CD4-positive, alpha-beta T cell (primary cell): Measurements from ENCODE around the gene SYNGAP1. TPM values are rescaled to one million over a fixed set of nuclear protein-coding genes. Genes with fewer than 3 reads are reported as not detected.

Experiments
- ATAC-seq: fragments of 200-7000 bp; cut with Tn5 transposase; one replicate; pipeline ENCODE4 v1.10.0; 2022; ENCODE audit warnings: mild to moderate bottlenecking; ENCODE audit not compliant: poor library complexity
- CTCF ChIA-PET: fragments of 350-600 bp; sonication (Branson Sonifier 250); formaldehyde crosslinking; loops from one replicate; lab custom pipeline; 2021; ENCODE audit warnings: antibody characterized with exemption, inconsistent platforms; lab: Charles Lee
- POLR2A ChIA-PET: fragments of 350-600 bp; sonication (Branson Sonifier 250); formaldehyde crosslinking; loops from one replicate; lab custom pipeline; 2021; ENCODE audit warnings: antibody characterized with exemption, inconsistent platforms; lab: Charles Lee
- DNase-seq, 14 experiments: peaks; one replicate each; pipeline ENCODE4 v3.0.0-alpha.2; 2013 to 2020; ENCODE audit warnings: mixed read lengths in 2 of 14
- H3K27ac ChIP-seq, 2 donors: one replicate each; pipeline versions ENCODE4 v1.5.1 to v1.7.0; 2013; ENCODE audit warnings: low read length in 2 of 2, low read depth in 1 of 2, mild to moderate bottlenecking in 1 of 2
- H3K27me3 ChIP-seq, 2 experiments: 1 replicate in 1 of 2; 2 replicates in 1 of 2; pipeline versions ENCODE4 v1.6.1 to v1.7.0; 2013; ENCODE audit warnings: low read length in 2 of 2, control low read depth in 1 of 2, mild to moderate bottlenecking in 1 of 2, moderate library complexity in 1 of 2; ENCODE audit not compliant: insufficient read depth in 2 of 2, control insufficient read depth in 1 of 2
- H3K36me3 ChIP-seq: one replicate; pipeline ENCODE4 v1.6.1; 2013; ENCODE audit warnings: low read length, control low read depth; ENCODE audit not compliant: insufficient read depth
- H3K4me1 ChIP-seq: one replicate; pipeline ENCODE4 v1.6.1; 2013; ENCODE audit warnings: low read length, control low read depth; ENCODE audit not compliant: insufficient read depth
- H3K4me3 ChIP-seq: one replicate; pipeline ENCODE4 v1.5.1; 2013; ENCODE audit warnings: mild to moderate bottlenecking, low read length, moderate library complexity
- H3K9me3 ChIP-seq, 2 experiments: 1 replicate in 1 of 2; 2 replicates in 1 of 2; pipeline versions ENCODE4 v1.6.1 to v1.7.0; 2013; ENCODE audit warnings: low read length in 2 of 2, mild to moderate bottlenecking in 2 of 2, control low read depth in 1 of 2, moderate library complexity in 1 of 2; ENCODE audit not compliant: control insufficient read depth in 1 of 2, insufficient read depth in 1 of 2
- H3K27ac Mint-ChIP-seq: one replicate; pipeline ENCODE4 v1.8.0; 2020; ENCODE audit warnings: mixed read lengths
- H3K27me3 Mint-ChIP-seq: one replicate; pipeline ENCODE4 v1.8.0; 2021; ENCODE audit warnings: mixed read lengths
- H3K36me3 Mint-ChIP-seq: one replicate; pipeline ENCODE4 v1.8.0; 2021; ENCODE audit warnings: low read depth, mixed read lengths
- H3K4me1 Mint-ChIP-seq: one replicate; pipeline ENCODE4 v1.8.0; 2021; ENCODE audit warnings: low read depth, mixed read lengths
- H3K4me3 Mint-ChIP-seq: one replicate; pipeline ENCODE4 v1.8.0; 2020; ENCODE audit warnings: mild to moderate bottlenecking, mixed read lengths
- H3K9me3 Mint-ChIP-seq: one replicate; pipeline ENCODE4 v1.8.0; 2020; ENCODE audit warnings: mixed read lengths
- CTCF ChIP-seq: fragments of 200-600 bp; IDR thresholded peaks from one replicate; pipeline ENCODE4 v1.8.0; 2022; ENCODE audit warnings: antibody characterized with exemption, mild to moderate bottlenecking
- intact Hi-C, 2 experiments: fragments of 100-400 bp; cut with DNase I in 1 of 2; cut with micrococcal nuclease in 1 of 2; formaldehyde crosslinking; loops; one replicate each; pipeline versions ENCODE4 v1.15.1 to v1.9.0; 2023 to 2025; cut with DNase I, micrococcal nuclease
- total RNA-seq, 174 experiments: library from RNA in 2 of 174; stranded (reverse) in 2 of 174; gene quantifications; one replicate each; pipeline ENCODE4 v1.2.3 and lab custom pipeline; 2021 to 2026

SYNGAP1 gene
- total RNA-seq, 2 experiments from 2014 or later = 62.4 to 63.8 TPM

GRCh38 chr6:33412140-33413009, 7.5 kb upstream of the SYNGAP1 start:
- ChIA-PET CTCF (interaction anchor here (1.2 kb wide), 1 partner anchor 12 kb away, joined by 3 read pairs; no protein-coding TSS in a partner anchor), POLR2A (interaction anchor here (1.1 to 2.8 kb wide), 4 partner anchors 13 to 159 kb away, joined by 5 to 19 read pairs (median 8); no protein-coding TSS in a partner anchor)
- peak overlapping the region; percentile 81 for H3K4me3 ChIP-seq
- peak overlapping the region; percentile 91 to 99 for H3K27ac ChIP-seq
- H3K4me1 ChIP-seq = peaks cover 72% of the 10 kb centered on the region
- intact Hi-C loops = loop anchor here in 1 of 2 experiments (5.0 kb wide), 1 partner anchor 210 kb away; the partner anchor contains the start of genes HSD17B8, RXRB and SLC39A7
- peaks cover 66% of the 10 kb centered on the region for H3K36me3 Mint-ChIP-seq
- peak overlapping the region; percentile 98 for H3K27ac Mint-ChIP-seq
- ATAC-seq (no peak), DNase-seq (no peak)
- no peaks in the 10 kb centered on the region for H3K9me3 Mint-ChIP-seq
- TF ChIP-seq CTCF = no peak
- H3K36me3 ChIP-seq = peaks cover 42% of the 10 kb centered on the region
- no peaks in the 10 kb centered on the region for H3K27me3 Mint-ChIP-seq
- no peaks in the 10 kb centered on the region for H3K9me3 ChIP-seq
- no peaks in the 10 kb centered on the region for H3K27me3 ChIP-seq
- H3K4me3 Mint-ChIP-seq = peak overlapping the region; percentile 94
- H3K4me1 Mint-ChIP-seq = peaks cover 72% of the 10 kb centered on the region

- no peak overlapping the region for H3K27ac ChIP-seq
- no peak for ATAC-seq
- ChIA-PET POLR2A (interaction anchor here (1.0 to 1.2 kb wide), 2 partner anchors 12 to 18 kb away, joined by 3 to 5 read pairs; no protein-coding TSS in a partner anchor), CTCF (no interaction called here)
- H3K27me3 Mint-ChIP-seq = no peaks in the 10 kb centered on the region
- peaks cover 82% of the 10 kb centered on the region for H3K4me1 Mint-ChIP-seq
- H3K4me3 Mint-ChIP-seq = peak overlapping the region; percentile 94
- intact Hi-C loops = loop anchor here in 1 of 2 experiments (5.0 kb wide), 1 partner anchor 211 kb away; the partner anchor contains the start of genes HSD17B8, RXRB and SLC39A7
- no peak overlapping the region for H3K4me3 ChIP-seq
- H3K9me3 Mint-ChIP-seq = no peaks in the 10 kb centered on the region
- H3K4me1 ChIP-seq = peaks cover 80% of the 10 kb centered on the region
- peaks cover 42% of the 10 kb centered on the region for H3K36me3 ChIP-seq
- H3K9me3 ChIP-seq = no peaks in the 10 kb centered on the region
- DNase-seq = peak in 1 of 14 experiments; percentile 23
- H3K36me3 Mint-ChIP-seq = peaks cover 74% of the 10 kb centered on the region
- no peak for TF ChIP-seq CTCF
- H3K27ac Mint-ChIP-seq = peak overlapping the region; percentile 98
- no peaks in the 10 kb centered on the region for H3K27me3 ChIP-seq
These were observed 6.4 kb upstream of the SYNGAP1 start for GRCh38 chr6:33413241-33414120.
